Glutamatergic neuron (in vitro differentiated cells): ENCODE data around the gene SKIL. TPM values are rescaled to one million over a fixed set of nuclear protein-coding genes. Genes with fewer than 3 reads are reported as not detected.
"Not testable (repeated sequence)": the region's sequence is repeated elsewhere in the genome, so short reads cannot be mapped to it uniquely, and the experiment has no call there.

Experiments used
- DNase-seq: peaks from one replicate; pipeline ENCODE4 v3.0.0; 2022
- H3K27ac Mint-ChIP-seq: one replicate; pipeline ENCODE4 v1.8.0; 2020; ENCODE audit warnings: mild to moderate bottlenecking, mixed read lengths, inconsistent platforms; ENCODE audit not compliant: unreplicated experiment
- H3K27me3 Mint-ChIP-seq: one replicate; pipeline ENCODE4 v1.8.0; 2020; ENCODE audit warnings: mild to moderate bottlenecking, moderate library complexity, mixed read lengths, inconsistent platforms; ENCODE audit not compliant: unreplicated experiment
- H3K36me3 Mint-ChIP-seq: one replicate; pipeline ENCODE4 v1.8.0; 2020; ENCODE audit warnings: mild to moderate bottlenecking, mixed read lengths, inconsistent platforms; ENCODE audit not compliant: unreplicated experiment
- H3K4me1 Mint-ChIP-seq: one replicate; pipeline ENCODE4 v1.8.0; 2020; ENCODE audit warnings: mild to moderate bottlenecking, low read depth, mixed read lengths, inconsistent platforms; ENCODE audit not compliant: unreplicated experiment
- H3K4me3 Mint-ChIP-seq: one replicate; pipeline ENCODE4 v1.8.0; 2020; ENCODE audit warnings: mild to moderate bottlenecking, mixed read lengths, inconsistent platforms; ENCODE audit not compliant: unreplicated experiment
- H3K9me3 Mint-ChIP-seq: one replicate; pipeline ENCODE4 v1.8.0; 2020; ENCODE audit warnings: mild to moderate bottlenecking, moderate library complexity, mixed read lengths, inconsistent platforms; ENCODE audit not compliant: unreplicated experiment
- total RNA-seq: library from RNA; stranded (reverse); fragmentation: NEBNext Ultra II Directional; extraction: Animal tissue kit (Norgen Biotek cat#: 25700); gene quantifications from one replicate; pipeline ENCODE4 v1.2.1, GENCODE V29; 2021; ENCODE audit not compliant: unreplicated experiment
- TF ChIP-seq, protein P1 (sequence below): fragments of 200-600 bp; sonication (generic); IDR thresholded peaks from one replicate; pipeline ENCODE4 v1.5.0; 2021; ENCODE audit not compliant: partially characterized antibody, unreplicated experiment

SKIL gene
- total RNA-seq, 1 donor from 2014 or later: 52.3 TPM

DNA sequence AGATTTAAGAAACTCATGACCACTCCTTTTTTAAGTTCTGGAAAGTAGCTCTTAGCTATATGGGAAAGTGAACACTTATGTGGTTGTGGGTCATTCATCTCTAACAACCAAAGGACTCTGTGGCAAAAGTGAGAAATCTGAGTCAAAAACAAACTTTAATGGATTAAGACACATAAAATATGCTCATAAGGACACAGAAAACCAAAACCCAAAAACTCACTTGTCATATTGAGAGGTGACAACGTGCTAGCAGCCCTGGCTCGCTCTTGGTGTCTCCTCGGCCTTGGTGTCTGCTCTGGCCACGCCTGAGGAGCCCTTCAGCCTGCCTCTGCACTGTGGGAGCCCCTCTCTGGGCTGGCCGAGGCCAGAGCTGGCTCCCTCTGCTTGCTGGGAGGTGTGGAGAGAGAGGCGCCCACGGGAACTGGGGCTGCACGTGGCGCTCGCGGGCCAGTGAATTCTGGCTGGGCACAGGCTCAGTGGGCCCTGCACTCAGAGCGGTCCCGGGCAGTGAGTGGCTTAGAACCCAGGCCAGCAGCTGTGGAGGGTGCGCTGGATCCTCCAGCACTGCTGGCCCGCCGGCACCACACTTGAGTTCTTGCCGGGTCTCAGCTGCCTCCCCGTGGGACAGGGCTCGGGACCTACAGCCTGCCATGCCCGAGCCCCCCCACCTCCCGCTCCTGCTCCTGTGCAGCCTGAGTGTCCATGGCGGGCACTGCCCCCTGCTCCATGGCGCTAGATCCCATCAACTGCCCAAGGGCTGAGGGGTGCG lies 30.3 kb upstream of the SKIL start:
- TF ChIP-seq, protein P1, sequence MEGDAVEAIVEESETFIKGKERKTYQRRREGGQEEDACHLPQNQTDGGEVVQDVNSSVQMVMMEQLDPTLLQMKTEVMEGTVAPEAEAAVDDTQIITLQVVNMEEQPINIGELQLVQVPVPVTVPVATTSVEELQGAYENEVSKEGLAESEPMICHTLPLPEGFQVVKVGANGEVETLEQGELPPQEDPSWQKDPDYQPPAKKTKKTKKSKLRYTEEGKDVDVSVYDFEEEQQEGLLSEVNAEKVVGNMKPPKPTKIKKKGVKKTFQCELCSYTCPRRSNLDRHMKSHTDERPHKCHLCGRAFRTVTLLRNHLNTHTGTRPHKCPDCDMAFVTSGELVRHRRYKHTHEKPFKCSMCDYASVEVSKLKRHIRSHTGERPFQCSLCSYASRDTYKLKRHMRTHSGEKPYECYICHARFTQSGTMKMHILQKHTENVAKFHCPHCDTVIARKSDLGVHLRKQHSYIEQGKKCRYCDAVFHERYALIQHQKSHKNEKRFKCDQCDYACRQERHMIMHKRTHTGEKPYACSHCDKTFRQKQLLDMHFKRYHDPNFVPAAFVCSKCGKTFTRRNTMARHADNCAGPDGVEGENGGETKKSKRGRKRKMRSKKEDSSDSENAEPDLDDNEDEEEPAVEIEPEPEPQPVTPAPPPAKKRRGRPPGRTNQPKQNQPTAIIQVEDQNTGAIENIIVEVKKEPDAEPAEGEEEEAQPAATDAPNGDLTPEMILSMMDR: no peak
- H3K4me3 Mint-ChIP-seq: no peak overlapping the region
- no peak overlapping the region for H3K27ac Mint-ChIP-seq
- H3K36me3 Mint-ChIP-seq: peaks cover 4% of the 10 kb centered on the region
- no peak for DNase-seq
- peaks cover 2% of the 10 kb centered on the region for H3K9me3 Mint-ChIP-seq
- peaks cover 16% of the 10 kb centered on the region for H3K4me1 Mint-ChIP-seq
- no peaks in the 10 kb centered on the region for H3K27me3 Mint-ChIP-seq

DNA sequence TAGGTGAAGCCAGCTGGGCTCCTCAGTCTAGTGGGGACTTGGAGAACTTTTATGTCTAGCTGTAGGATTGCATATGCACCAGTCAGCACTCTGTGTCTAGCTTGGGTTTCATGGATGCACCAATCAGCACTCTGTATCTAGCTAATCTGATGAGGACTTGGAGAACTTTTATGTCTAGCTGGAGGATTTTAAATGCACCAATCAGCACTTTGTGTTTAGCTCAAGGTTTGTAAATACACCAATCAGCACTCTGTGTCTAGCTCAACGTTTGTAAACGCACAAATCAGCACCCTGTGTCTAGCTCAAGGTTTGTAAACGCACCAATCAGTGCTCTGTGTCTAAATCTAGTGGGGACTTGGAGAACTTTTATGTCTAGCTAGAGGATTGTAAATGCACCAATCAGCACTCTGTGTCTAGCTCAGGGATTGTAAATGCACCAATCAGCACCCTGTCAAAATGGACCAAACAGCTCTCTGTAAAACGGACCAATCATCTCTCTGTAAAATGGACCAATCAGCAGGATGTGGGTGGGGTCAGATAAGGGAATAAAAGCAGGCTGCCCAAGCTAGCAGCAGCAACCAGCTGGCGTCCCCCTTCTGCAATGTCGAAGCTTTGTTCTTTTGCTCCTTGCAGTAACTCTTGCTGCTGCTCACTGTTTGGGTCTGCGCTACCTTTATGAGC lies 29.5 kb upstream of the SKIL start:
- H3K4me3 Mint-ChIP-seq, H3K36me3 Mint-ChIP-seq, H3K9me3 Mint-ChIP-seq, H3K27me3 Mint-ChIP-seq, DNase-seq, H3K27ac Mint-ChIP-seq, H3K4me1 Mint-ChIP-seq: not testable (repeated sequence)

DNA sequence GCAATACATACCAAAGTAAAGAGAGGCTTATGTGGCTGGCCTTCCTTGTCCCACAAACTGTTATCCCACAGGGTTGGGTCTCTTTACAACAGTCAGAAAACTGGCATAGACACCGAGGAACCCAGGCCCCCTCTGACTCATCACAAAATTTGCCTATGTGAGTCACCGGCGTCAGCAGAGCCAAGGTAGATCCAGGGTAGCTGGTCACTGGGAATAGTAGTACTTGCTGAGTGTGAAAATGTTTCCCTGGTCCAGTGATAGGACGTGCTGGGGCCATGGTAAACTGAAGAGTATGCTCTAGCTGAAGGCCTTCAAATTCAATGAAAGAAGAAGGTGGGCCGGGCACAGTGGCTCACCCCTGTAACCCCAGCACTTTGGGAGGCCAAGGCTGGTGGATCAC lies 27.1 kb upstream of the SKIL start:
- peaks cover 4% of the 10 kb centered on the region for H3K36me3 Mint-ChIP-seq
- TF ChIP-seq, protein P1: no peak
- H3K4me1 Mint-ChIP-seq: no peaks in the 10 kb centered on the region

DNA sequence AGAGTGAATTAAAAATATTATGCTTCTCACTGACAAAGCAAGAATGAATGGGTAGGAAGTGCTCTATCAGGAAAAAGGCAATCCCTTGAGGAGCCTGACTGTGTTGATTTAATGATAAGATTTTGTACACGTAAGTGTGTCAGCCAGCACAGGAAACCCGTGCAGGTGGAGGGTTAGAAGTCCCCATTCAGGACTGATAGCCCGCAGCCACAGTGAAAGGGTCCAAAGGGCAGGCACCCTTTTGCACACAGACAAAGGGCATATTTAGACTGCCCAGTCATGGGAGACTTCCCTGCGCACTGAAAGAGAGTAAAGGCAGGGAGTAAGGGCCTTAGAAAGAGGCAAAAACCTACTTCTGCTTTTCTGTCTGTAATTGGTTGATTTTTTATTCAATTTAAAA lies 26.4 kb upstream of the SKIL start:
- no peaks in the 10 kb centered on the region for H3K9me3 Mint-ChIP-seq
- DNase-seq: no peak
- no peak overlapping the region for H3K27ac Mint-ChIP-seq
- peaks cover 4% of the 10 kb centered on the region for H3K36me3 Mint-ChIP-seq
- TF ChIP-seq, protein P1: no peak
- no peaks in the 10 kb centered on the region for H3K4me1 Mint-ChIP-seq
- no peaks in the 10 kb centered on the region for H3K27me3 Mint-ChIP-seq
- H3K4me3 Mint-ChIP-seq: no peak overlapping the region

More for the DNA sequence above, 27.1 kb upstream of the SKIL start:
- no peaks in the 10 kb centered on the region for H3K27me3 Mint-ChIP-seq
- no peak overlapping the region for H3K4me3 Mint-ChIP-seq
- no peak for DNase-seq
- H3K9me3 Mint-ChIP-seq: no peaks in the 10 kb centered on the region
- H3K27ac Mint-ChIP-seq: no peak overlapping the region

DNA sequence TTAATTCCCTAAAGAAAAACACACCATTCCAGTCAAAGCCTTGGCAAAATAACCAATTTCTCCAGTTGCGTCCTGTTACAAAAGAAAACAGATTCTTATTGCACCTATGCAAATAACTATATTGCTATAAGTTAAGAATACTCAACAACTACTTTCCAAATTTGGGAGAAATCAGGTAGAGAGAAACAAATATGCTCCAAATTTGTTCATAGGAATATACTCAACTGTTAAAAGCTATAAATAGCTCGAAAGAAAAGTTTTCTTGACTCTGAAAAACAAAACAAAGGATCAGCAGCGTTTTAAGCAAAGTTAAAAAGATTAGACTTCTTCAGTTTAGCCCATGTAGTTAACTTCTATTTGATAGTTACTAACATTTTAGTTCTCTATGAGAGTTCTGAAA lies 20.1 kb upstream of the SKIL start:
- peaks cover 3% of the 10 kb centered on the region for H3K9me3 Mint-ChIP-seq

More for the DNA sequence above, 20.1 kb upstream of the SKIL start:
- no peak for DNase-seq
- H3K36me3 Mint-ChIP-seq: no peaks in the 10 kb centered on the region
- no peaks in the 10 kb centered on the region for H3K27me3 Mint-ChIP-seq
- TF ChIP-seq, protein P1: no peak
- H3K4me3 Mint-ChIP-seq: no peak overlapping the region
- H3K4me1 Mint-ChIP-seq: no peaks in the 10 kb centered on the region
- H3K27ac Mint-ChIP-seq: no peak overlapping the region
